Ishikawa (cell line): ENCODE data around the gene SRRM5.

Experiments
- CEBPB ChIP-seq: IDR thresholded peaks from 2 replicates; pipeline ENCODE4 v1.6.1; 2012
- CREB1 ChIP-seq: IDR thresholded peaks from 2 replicates; pipeline ENCODE4 v1.6.1; 2012; ENCODE audit warnings: low read depth
- EGR1 ChIP-seq: IDR thresholded peaks from 2 replicates; pipeline ENCODE4 v1.6.1; 2012
- EP300 ChIP-seq: IDR thresholded peaks from 2 replicates; pipeline ENCODE4 v1.6.1; 2012; ENCODE audit warnings: borderline replicate concordance
- FOXM1 ChIP-seq: IDR thresholded peaks from 2 replicates; pipeline ENCODE4 v1.6.1; 2012; ENCODE audit warnings: low read depth, borderline replicate concordance
- MAX ChIP-seq: IDR thresholded peaks from 2 replicates; pipeline ENCODE4 v1.6.1; 2012
- NFIC ChIP-seq: IDR thresholded peaks from 2 replicates; pipeline ENCODE4 v1.6.1; 2012
- RAD21 ChIP-seq: IDR thresholded peaks from 2 replicates; pipeline ENCODE4 v1.6.1; 2012; ENCODE audit warnings: low read depth
- REST ChIP-seq: IDR thresholded peaks from 2 replicates; pipeline ENCODE4 v1.6.1; 2012; ENCODE audit warnings: low read depth, mild to moderate bottlenecking
- TAF1 ChIP-seq: IDR thresholded peaks from 2 replicates; pipeline ENCODE4 v1.6.1; 2012; ENCODE audit warnings: low read depth, mild to moderate bottlenecking
- TCF12 ChIP-seq: IDR thresholded peaks from 2 replicates; pipeline ENCODE4 v1.6.1; 2012; ENCODE audit warnings: low read depth
- TEAD4 ChIP-seq: IDR thresholded peaks from 2 replicates; pipeline ENCODE4 v1.6.1; 2012
- USF1 ChIP-seq: IDR thresholded peaks from 2 replicates; pipeline ENCODE4 v1.6.1; 2012
- YY1 ChIP-seq: IDR thresholded peaks from 2 replicates; pipeline ENCODE4 v1.6.1; 2012; ENCODE audit warnings: low read depth
- ZBTB7A ChIP-seq: IDR thresholded peaks from 2 replicates; pipeline ENCODE4 v1.6.1; 2012; ENCODE audit warnings: low read depth

The SRRM5 gene

GRCh38 chr19:43641333-43641732 is 29.4 kb downstream of the SRRM5 start:
- TF ChIP-seq FOXM1 (no peak), CEBPB (no peak)

GRCh38 chr19:43642531-43642930 is 30.6 kb downstream of the SRRM5 start:
- no peak for TF ChIP-seq NFIC
- TF ChIP-seq EGR1, result no peak
- no peak for TF ChIP-seq MAX
- TF ChIP-seq CREB1, result no peak
- no peak for TF ChIP-seq RAD21
- TF ChIP-seq REST, result no peak
- no peak for TF ChIP-seq USF1
- no peak for TF ChIP-seq TEAD4
- no peak for TF ChIP-seq EP300
- TF ChIP-seq TAF1, result no peak
- no peak for TF ChIP-seq FOXM1
- no peak for TF ChIP-seq TCF12
- TF ChIP-seq ZBTB7A, result no peak
- TF ChIP-seq CEBPB, result no peak
- TF ChIP-seq YY1, result no peak

GRCh38 chr19:43643326-43643725 is 31.4 kb downstream of the SRRM5 start:
- no peak for TF ChIP-seq USF1
- no peak for TF ChIP-seq CREB1
- TF ChIP-seq NFIC, result no peak
- TF ChIP-seq TCF12, result no peak
- TF ChIP-seq REST, result no peak
- no peak for TF ChIP-seq CEBPB
- no peak for TF ChIP-seq TAF1
- no peak for TF ChIP-seq TEAD4
- TF ChIP-seq RAD21, result no peak
- TF ChIP-seq FOXM1, result no peak
- no peak for TF ChIP-seq MAX
- no peak for TF ChIP-seq YY1
- TF ChIP-seq ZBTB7A, result no peak
- no peak for TF ChIP-seq EP300
- TF ChIP-seq EGR1, result no peak

- TF ChIP-seq TAF1, result no peak
- no peak for TF ChIP-seq NFIC
- no peak for TF ChIP-seq USF1
- TF ChIP-seq CEBPB, result no peak
- TF ChIP-seq TEAD4, result no peak
- no peak for TF ChIP-seq FOXM1
- no peak for TF ChIP-seq TCF12
These were observed 32.3 kb downstream of the SRRM5 start for GRCh38 chr19:43644181-43644580.

- no peak for TF ChIP-seq RAD21
- no peak for TF ChIP-seq TEAD4
- no peak for TF ChIP-seq TCF12
These were observed 36.7 kb downstream of the SRRM5 start for GRCh38 chr19:43648633-43649032.

- no peak for TF ChIP-seq TEAD4
- TF ChIP-seq RAD21, result no peak
- TF ChIP-seq EGR1, result no peak
- TF ChIP-seq TCF12, result no peak
- no peak for TF ChIP-seq NFIC
- TF ChIP-seq TAF1, result no peak
- TF ChIP-seq EP300, result no peak
These were observed 37.6 kb downstream of the SRRM5 start for GRCh38 chr19:43649514-43649913.
